GM19023 (cell line): ENCODE results near the gene CD8A.
"Not testable (repeated sequence)": the region's sequence is repeated elsewhere in the genome, so short reads cannot be mapped to it uniquely, and the experiment has no call there.

Source experiments
- ATAC-seq: cut with Tn5 transposase; IDR thresholded peaks from one replicate; pipeline ENCODE4 v1.9.1; 2021; ENCODE audit warnings: mild to moderate bottlenecking, moderate library complexity; ENCODE audit not compliant: unreplicated experiment

The CD8A gene

DNA sequence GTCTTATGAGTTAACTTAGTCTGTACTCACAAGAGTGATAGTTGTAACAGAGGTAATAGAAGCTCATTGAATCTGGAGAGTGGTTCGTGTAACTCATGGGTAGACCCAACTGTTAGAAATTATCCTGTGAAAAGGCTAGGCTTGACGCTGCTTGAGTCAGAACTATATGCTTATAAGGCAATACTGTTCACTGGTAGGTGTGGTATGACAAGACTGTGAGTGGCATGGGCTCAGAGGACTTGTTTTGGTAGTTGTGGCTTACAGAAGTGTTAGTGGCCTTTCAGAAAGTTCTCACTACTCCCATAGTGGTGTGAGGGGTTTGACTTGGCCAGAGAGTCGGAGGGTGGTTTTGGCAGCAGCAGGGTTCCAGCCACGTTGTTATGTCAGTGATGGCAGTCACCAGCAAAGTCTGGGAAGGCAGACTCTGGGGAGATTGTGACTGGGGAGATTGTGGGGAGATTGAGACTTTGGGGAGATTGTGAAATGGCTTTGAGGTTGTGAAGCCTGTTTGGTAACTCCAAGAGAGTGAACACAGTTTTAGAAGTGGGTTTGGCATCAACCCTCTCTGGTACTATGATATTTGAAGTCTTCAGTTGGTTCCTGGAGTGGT, 48.7 kb downstream of the CD8A start:
- ATAC-seq, result not testable (repeated sequence)

DNA sequence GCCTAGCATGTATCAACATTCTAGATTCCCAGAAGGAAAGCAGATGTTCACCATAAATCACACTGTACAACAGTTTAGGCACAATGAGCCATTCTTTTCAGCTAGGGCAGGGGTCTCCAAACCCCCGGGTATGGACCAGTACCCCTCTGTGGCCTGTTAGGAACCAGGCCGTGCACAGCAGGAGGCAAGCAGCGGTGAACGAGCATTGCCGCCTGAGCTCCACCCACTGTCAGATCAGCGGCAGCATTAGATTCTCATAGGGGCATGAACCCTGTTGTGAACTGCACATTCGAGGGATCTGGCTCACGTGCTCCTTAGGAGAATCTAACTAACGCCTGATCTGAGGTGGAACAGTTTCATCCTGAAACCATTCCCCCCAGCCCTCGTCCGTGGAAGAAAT, 50.8 kb downstream of the CD8A start:
- not testable (repeated sequence) for ATAC-seq

DNA sequence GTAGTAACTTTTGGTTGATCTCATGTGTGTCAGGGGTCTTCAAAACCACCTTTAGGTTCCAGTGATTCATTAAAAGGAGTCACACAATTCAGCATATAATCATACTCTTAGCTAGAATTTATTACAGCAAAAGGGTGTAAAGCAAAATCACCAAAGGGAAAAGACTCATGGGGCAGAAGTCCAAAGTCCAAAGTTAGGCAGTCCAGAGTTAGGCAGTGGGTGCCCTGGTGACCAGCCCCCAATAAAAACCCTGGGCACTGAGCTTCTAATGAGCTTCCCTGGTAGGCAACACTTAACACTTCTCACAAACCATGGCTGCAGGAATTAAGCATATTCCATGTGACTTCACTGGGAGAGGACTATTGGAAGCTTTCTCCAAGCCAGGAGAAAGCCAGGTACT, 51.2 kb downstream of the CD8A start:
- ATAC-seq, result not testable (repeated sequence)

DNA sequence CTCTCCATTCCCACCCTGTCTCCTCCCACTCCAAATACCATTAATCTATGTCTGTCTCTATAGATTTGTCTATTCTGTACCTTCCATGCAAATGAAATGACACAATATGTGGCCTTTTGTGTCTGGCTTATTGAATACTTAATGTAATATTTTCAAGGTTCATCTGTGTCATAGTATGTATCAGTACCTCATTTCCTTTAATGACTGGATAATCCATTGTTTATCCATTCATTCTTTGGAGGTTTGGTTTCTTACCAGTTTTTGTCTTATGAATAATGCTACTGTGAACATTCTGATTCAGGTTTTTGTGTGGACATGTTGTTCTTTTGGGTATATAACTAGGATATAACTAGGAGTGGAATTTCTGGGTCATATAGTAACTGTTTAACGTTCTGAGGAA, 55.8 kb downstream of the CD8A start:
- not testable (repeated sequence) for ATAC-seq
